Measurements from ENCODE around the gene FNDC10. TPM values are rescaled to one million over a fixed set of nuclear protein-coding genes. Genes with fewer than 3 reads are reported as not detected.

FNDC10 gene
- total and polyA plus RNA-seq, 10 of the 15 experiments (the other 5 are each of a cell fraction or from before 2014, with no cell fraction given), result 0.05 to 1.3 (median 0.25) TPM; not detected in 4

GRCh38 chr1:1605034-1605591 is 5.2 kb upstream of the FNDC10 start:
- Histone ChIP-seq H3K9me3 (replicated peaks; ENCODE audit: control insufficient read depth, insufficient read depth, low read length) (no peaks in the 10 kb centered on the region), H3K4me3 (no peak overlapping the region), H3K9ac (ENCODE audit: control insufficient read depth, insufficient read depth, low read length) (no peak overlapping the region), H3K4me2 (ENCODE audit: control insufficient read depth, insufficient read depth) (no peak overlapping the region), H2AFZ (ENCODE audit: control insufficient read depth, low read depth, low read length) (no peak overlapping the region), H3K36me3 (ENCODE audit: control insufficient read depth in 2 of 2, insufficient read depth in 2 of 2, low read length in 1 of 2) (no peaks in the 10 kb centered on the region), H3K27ac (ENCODE audit: control insufficient read depth, insufficient read depth) (no peak overlapping the region), H3K79me2 (ENCODE audit: control insufficient read depth, insufficient read depth, low read length) (no peaks in the 10 kb centered on the region), H3K4me1 (ENCODE audit: control insufficient read depth, insufficient read depth, low read length) (peaks cover 34% of the 10 kb centered on the region), H3K27me3 (replicated peaks in 1 of 2; ENCODE audit: control insufficient read depth in 2 of 2, insufficient read depth in 2 of 2, low read length in 1 of 2) (no peaks in the 10 kb centered on the region; a peak in 1 of 4 replicates), H4K20me1 (ENCODE audit: control insufficient read depth, insufficient read depth) (no peaks in the 10 kb centered on the region)
- TF ChIP-seq ZBED1 (IDR thresholded peaks at IDR 0.05; ENCODE audit: borderline replicate concordance) (no peak), HDGF (IDR thresholded peaks at IDR 0.05) (no peak), E2F4 (IDR thresholded peaks at IDR 0.05; ENCODE audit: low read depth, low read length) (no peak)
- ChIA-PET POLR2A (no interaction called here), RAD21 (ENCODE audit: unreplicated experiment) (no interaction called here), CTCF (no interaction called here), SMC1A (ENCODE audit: uncharacterized antibody, unreplicated experiment) (no interaction called here)
- FAIRE-seq (no peak), DNase-seq (ENCODE audit: low read depth, low spot score) (no peak), ATAC-seq (no peak)
- intact Hi-C loops (cut with micrococcal nuclease; ENCODE audit: unreplicated experiment) (no loop called here), in situ Hi-C loops (cut with MboI) (no loop called here)
- BruUV-seq (replicated peaks), result no TSS peak
- 68% methylated on average over 12 of the region's 14 CpGs for WGBS (ENCODE audit: insufficient coverage, insufficient replicate concordance, low lambda C conversion rate, missing lambda C conversion rate)

DNA sequence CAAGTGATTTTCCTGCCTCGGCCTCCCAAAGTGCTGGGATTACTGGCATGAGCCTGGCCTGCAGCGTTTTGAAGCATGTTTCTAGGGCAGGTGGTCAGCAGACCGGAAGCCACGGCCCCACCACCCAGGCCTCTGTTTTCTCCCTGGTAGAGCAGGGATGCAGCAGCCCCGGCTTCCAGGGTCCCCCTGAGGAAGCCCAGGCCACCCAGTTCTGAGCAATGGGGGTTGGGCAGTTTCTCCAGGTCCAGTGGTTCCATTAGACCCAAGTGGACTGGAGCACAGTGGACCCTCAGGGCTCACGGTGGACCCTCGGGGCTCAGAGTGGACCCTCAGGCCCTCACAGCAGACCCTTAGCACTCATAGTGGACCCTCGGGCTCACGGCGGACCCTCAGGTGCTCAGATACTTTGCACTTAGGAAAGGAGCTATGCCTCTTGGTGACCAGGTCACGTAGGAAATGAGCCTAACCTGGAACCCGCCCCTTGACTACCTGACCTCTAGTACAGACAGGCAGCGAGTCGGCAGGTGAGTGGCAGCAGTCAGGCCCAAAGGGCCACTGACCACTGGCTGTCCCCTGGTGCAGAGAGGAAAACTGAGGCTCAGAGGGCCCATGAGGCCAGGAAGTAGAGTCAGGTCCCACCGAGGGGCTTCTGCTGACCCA is 4.6 kb upstream of the FNDC10 start:
- DNase-seq (ENCODE audit: low read depth, low spot score), result no peak
- TF ChIP-seq FOS (IDR thresholded peaks at IDR 0.05; ENCODE audit: borderline replicate concordance, extremely low read depth, insufficient read length), result no peak
- TF ChIP-seq BHLHE40 (IDR thresholded peaks at IDR 0.05; ENCODE audit: borderline replicate concordance in 1 of 2, low read depth in 2 of 2, low read length in 1 of 2), result no peak
- TF ChIP-seq ETV6 (conservative IDR thresholded peaks at IDR 0.05 in 1 of 2, IDR thresholded peaks at IDR 0.05 in 1 of 2; ENCODE audit: borderline replicate concordance in 1 of 2, low read depth in 1 of 2), result no peak
- TF ChIP-seq, protein P1, sequence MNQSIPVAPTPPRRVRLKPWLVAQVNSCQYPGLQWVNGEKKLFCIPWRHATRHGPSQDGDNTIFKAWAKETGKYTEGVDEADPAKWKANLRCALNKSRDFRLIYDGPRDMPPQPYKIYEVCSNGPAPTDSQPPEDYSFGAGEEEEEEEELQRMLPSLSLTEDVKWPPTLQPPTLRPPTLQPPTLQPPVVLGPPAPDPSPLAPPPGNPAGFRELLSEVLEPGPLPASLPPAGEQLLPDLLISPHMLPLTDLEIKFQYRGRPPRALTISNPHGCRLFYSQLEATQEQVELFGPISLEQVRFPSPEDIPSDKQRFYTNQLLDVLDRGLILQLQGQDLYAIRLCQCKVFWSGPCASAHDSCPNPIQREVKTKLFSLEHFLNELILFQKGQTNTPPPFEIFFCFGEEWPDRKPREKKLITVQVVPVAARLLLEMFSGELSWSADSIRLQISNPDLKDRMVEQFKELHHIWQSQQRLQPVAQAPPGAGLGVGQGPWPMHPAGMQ (IDR thresholded peaks at IDR 0.05; ENCODE audit: borderline replicate concordance), result no peak
- TF ChIP-seq LARP7 (IDR thresholded peaks at IDR 0.05), result no peak
- TF ChIP-seq HDAC6 (IDR thresholded peaks at IDR 0.05; ENCODE audit: unreplicated experiment), result no peak
- Histone ChIP-seq H3K4me1 (ENCODE audit: control insufficient read depth, insufficient read depth, low read length) (peaks cover 34% of the 10 kb centered on the region), H3K27me3 (replicated peaks in 1 of 2; ENCODE audit: control insufficient read depth in 2 of 2, insufficient read depth in 2 of 2, low read length in 1 of 2) (no peaks in the 10 kb centered on the region; a peak in 1 of 4 replicates), H3K36me3 (ENCODE audit: control insufficient read depth in 2 of 2, insufficient read depth in 2 of 2, low read length in 1 of 2) (no peaks in the 10 kb centered on the region), H3K4me2 (ENCODE audit: control insufficient read depth, insufficient read depth) (no peak overlapping the region), H4K20me1 (ENCODE audit: control insufficient read depth, insufficient read depth) (no peaks in the 10 kb centered on the region), H3K27ac (ENCODE audit: control insufficient read depth, insufficient read depth) (no peak overlapping the region), H3K79me2 (ENCODE audit: control insufficient read depth, insufficient read depth, low read length) (no peaks in the 10 kb centered on the region), H3K4me3 (no peak overlapping the region), H2AFZ (ENCODE audit: control insufficient read depth, low read depth, low read length) (no peak overlapping the region), H3K9ac (ENCODE audit: control insufficient read depth, insufficient read depth, low read length) (no peak overlapping the region), H3K9me3 (replicated peaks; ENCODE audit: control insufficient read depth, insufficient read depth, low read length) (no peaks in the 10 kb centered on the region)
- intact Hi-C loops (cut with micrococcal nuclease; ENCODE audit: unreplicated experiment) (no loop called here), in situ Hi-C loops (cut with MboI) (no loop called here)
- SMC1A ChIA-PET (ENCODE audit: uncharacterized antibody, unreplicated experiment), result no interaction called here
- CTCF ChIA-PET, result no interaction called here
- POLR2A ChIA-PET, result no interaction called here
- RAD21 ChIA-PET (ENCODE audit: unreplicated experiment), result no interaction called here
- BruUV-seq (replicated peaks), result no TSS peak
- FAIRE-seq, result no peak
- WGBS (ENCODE audit: insufficient coverage, insufficient replicate concordance, low lambda C conversion rate, missing lambda C conversion rate), result 77% methylated on average over 15 of the region's 15 CpGs
- ATAC-seq, result no peak
